Measurements from ENCODE around the gene MC2R. TPM values are rescaled to one million over a fixed set of nuclear protein-coding genes. Genes with fewer than 3 reads are reported as not detected.

The MC2R gene
- total RNA-seq, 2 donors from 2014 or later: not detected

- H3K36me3 ChIP-seq: no peaks in the 10 kb centered on the region
- H3K9me3 ChIP-seq: no peaks in the 10 kb centered on the region
- H3K4me3 ChIP-seq: no peak overlapping the region
- no peak overlapping the region for H3K27ac ChIP-seq
- TF ChIP-seq CTCF (IDR thresholded peaks at IDR 0.05) (no peak), POLR2AphosphoS5 (IDR thresholded peaks at IDR 0.05) (no peak), POLR2A (IDR thresholded peaks at IDR 0.05) (no peak)
- H3K27me3 ChIP-seq (replicated peaks; ENCODE audit: insufficient read depth): no peaks in the 10 kb centered on the region
- intact Hi-C loops (cut with DNase I): no loop called here
- no peak for DNase-seq (ENCODE audit: low spot score)
- WGBS: 94% methylated on average over 22 of the region's 22 CpGs
- no peaks in the 10 kb centered on the region for H3K4me1 ChIP-seq (replicated peaks)
Measured at GRCh38 chr18:13836559-13836958, 78.8 kb downstream of the MC2R start.

GRCh38 chr18:13835202-13835601, 80.1 kb downstream of the MC2R start:
- Histone ChIP-seq H3K27me3 (replicated peaks; ENCODE audit: insufficient read depth) (no peaks in the 10 kb centered on the region), H3K27ac (no peak overlapping the region), H3K9me3 (no peaks in the 10 kb centered on the region), H3K4me1 (replicated peaks) (no peaks in the 10 kb centered on the region), H3K4me3 (no peak overlapping the region), H3K36me3 (no peaks in the 10 kb centered on the region)
- intact Hi-C loops (cut with DNase I): no loop called here
- no peak for DNase-seq (ENCODE audit: low spot score)
- TF ChIP-seq POLR2AphosphoS5 (IDR thresholded peaks at IDR 0.05): no peak
- TF ChIP-seq CTCF (IDR thresholded peaks at IDR 0.05): no peak
- TF ChIP-seq POLR2A (IDR thresholded peaks at IDR 0.05): no peak
- WGBS: 77% methylated on average over 6 of the region's 6 CpGs

DNA sequence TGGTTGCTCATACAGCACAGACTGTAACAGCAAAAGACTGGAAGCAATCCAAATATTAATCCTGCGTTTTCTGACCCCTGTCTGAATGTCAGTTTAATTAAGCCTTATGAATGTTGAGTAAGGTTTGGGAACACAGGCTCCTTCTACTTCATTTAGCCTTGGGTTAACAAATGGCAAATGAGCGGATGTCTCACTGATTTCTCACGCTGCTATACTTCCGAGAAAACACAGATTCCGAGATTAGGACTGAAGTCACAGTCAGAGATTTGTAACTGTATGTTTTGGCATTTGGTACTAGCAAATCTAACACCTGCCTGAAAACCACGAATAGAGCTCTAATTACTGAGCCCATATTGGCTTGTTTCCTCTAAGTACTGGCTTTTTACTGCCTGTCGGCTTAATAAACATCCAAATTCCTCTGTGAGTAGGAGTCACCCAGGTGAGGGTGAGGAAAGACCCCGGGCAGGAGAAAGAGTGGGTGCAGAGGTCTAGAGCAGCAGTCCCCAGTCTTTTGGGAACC, 80.8 kb downstream of the MC2R start:
- no peaks in the 10 kb centered on the region for H3K36me3 ChIP-seq
- H3K4me3 ChIP-seq: no peak overlapping the region
- no peak overlapping the region for H3K27ac ChIP-seq
- H3K4me1 ChIP-seq (replicated peaks): no peaks in the 10 kb centered on the region
- WGBS: 15% methylated on average over 8 of the region's 8 CpGs
- intact Hi-C loops (cut with DNase I): no loop called here
- TF ChIP-seq POLR2AphosphoS5 (IDR thresholded peaks at IDR 0.05) (no peak), CTCF (IDR thresholded peaks at IDR 0.05) (no peak), POLR2A (IDR thresholded peaks at IDR 0.05) (no peak)
- no peaks in the 10 kb centered on the region for H3K9me3 ChIP-seq
- H3K27me3 ChIP-seq (replicated peaks; ENCODE audit: insufficient read depth): no peaks in the 10 kb centered on the region
- DNase-seq (ENCODE audit: low spot score): no peak

Other genes with a start within 250 kb of the MC2R start
- 10 to 100 TPM; 10.3 to 12.4 TPM for gene FAM210A, start 189.0 kb downstream of the MC2R start, total RNA-seq
- 10 to 100 TPM; 22.4 to 28.9 TPM for gene RNMT, start 188.9 kb downstream of the MC2R start, total RNA-seq
- not detected for gene MC5R, start 91.4 kb downstream of the MC2R start, total RNA-seq
- gene ZNF519, start 216.9 kb upstream of the MC2R start, total RNA-seq: 1 to 10 TPM; 2.6 to 6.5 TPM

Measured in prostate gland (tissue), 2 donors.